VCaP (cell line): ENCODE data around the gene MC3R.

Experiments used
- H3K27ac ChIP-seq: fragments of 450-650 bp; 2 replicates; pipeline ENCODE4 v1.5.1; 2017
- CTCF ChIP-seq: fragments of 450-650 bp; conservative IDR thresholded peaks from 2 replicates; pipeline ENCODE4 v1.5.1; 2017; ENCODE audit warnings: mild to moderate bottlenecking, moderate library complexity

Gene MC3R

GRCh38 chr20:56249244-56249955 is 868 bp downstream of the MC3R start:
- H3K27ac ChIP-seq = no peak overlapping the region
- peak; percentile 59 for TF ChIP-seq CTCF

DNA sequence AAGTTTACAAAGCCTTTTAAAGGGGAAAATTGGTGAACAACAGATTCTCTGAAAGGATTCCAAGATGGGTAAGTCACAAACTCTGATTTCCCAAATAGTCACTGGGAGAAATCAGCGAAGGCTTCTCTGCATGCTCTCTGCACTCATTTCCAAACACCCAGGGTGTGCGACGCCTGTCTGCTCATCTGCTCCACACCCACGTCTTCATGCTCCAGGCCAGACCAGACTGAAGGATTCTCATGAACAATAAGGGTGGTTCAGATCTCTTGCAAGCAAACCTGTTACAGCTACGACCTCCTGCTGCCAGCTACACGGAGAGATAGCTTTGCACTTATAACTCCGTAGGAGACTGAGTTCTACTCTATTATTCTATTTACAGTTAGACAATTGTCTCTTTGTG is 1.4 kb downstream of the MC3R start:
- no peak for TF ChIP-seq CTCF
- H3K27ac ChIP-seq = no peak overlapping the region

GRCh38 chr20:56257604-56258003 is 9.1 kb downstream of the MC3R start:
- no peak for TF ChIP-seq CTCF
- H3K27ac ChIP-seq = no peak overlapping the region

DNA sequence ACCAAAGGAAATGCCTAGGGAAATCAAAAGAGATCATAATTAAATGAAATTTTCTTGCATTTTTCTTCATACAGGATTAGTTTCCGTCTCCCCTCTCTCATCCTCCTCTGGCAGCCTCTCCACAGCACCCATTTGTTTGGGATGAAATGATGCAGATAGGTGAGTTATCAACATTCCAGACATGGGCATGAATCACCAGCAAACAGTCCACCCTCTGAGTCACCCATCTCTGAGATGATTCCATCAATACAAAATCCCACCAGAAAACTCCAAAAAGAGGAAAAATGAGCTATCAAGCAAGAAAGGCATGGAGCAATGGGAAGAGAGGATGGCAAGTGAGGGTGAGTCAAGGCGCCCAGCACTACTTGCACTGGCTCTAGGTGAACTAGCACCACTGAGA is 11.4 kb downstream of the MC3R start:
- no peak overlapping the region for H3K27ac ChIP-seq
- TF ChIP-seq CTCF = no peak

DNA sequence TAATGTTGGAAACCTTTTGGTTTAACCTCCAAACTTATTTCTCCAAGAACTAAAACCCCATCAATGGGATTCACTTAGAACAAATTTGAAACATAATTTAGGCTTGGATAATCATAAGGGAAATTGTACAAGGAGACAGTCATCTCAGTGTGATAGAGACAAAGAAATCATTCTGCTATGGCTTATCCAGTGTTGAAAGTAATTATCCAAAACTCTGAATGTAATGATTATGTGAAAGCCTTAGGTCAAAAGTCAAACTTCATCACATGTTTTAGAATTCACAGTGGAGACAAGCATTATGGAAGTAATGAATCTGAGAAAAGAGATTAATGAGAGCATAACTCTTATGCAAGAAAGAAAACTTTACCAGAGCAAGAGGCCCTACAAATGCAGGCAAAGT is 20.0 kb downstream of the MC3R start:
- TF ChIP-seq CTCF = no peak
- no peak overlapping the region for H3K27ac ChIP-seq

DNA sequence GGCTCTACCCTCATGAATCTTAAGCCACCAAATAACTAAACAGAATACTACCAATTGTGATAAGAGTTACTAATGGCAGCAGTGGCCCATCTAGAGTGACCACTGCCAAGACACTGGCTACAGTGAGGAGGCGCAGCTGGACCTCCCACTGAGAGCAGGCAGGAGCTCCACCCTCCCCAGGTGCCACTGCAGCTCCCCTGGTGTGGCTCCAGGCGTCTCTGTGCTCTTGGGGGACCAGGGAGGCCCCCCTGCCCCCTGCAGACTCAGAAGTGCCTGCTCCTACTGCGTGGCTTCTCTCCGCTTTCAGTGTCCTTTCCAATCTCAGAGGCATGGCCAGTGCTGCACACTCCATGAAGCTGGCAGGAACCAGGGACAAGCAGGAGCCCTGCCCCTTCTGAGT is 23.4 kb downstream of the MC3R start:
- TF ChIP-seq CTCF = no peak
- H3K27ac ChIP-seq = no peak overlapping the region

- no peak overlapping the region for H3K27ac ChIP-seq
- no peak for TF ChIP-seq CTCF
Observed at GRCh38 chr20:56273491-56273890, 25.0 kb downstream of the MC3R start.
